HL-60 (cell line): Measurements from ENCODE around the gene OR8A1.

Experiments
- CTCF ChIP-seq: IDR thresholded peaks from one replicate; pipeline ENCODE4 v1.5.1; 2011; ENCODE audit warnings: low read length, control low read depth, inconsistent platforms; ENCODE audit not compliant: insufficient read depth
- POLR2AphosphoS5 ChIP-seq: IDR thresholded peaks from 2 replicates; pipeline ENCODE4 v1.6.1; 2012; ENCODE audit warnings: low read depth
- TF ChIP-seq, protein P1 (sequence below): IDR thresholded peaks from 2 replicates; pipeline ENCODE4 v1.6.1; 2012; ENCODE audit warnings: low read depth; ENCODE audit not compliant: insufficient replicate concordance

DNA sequence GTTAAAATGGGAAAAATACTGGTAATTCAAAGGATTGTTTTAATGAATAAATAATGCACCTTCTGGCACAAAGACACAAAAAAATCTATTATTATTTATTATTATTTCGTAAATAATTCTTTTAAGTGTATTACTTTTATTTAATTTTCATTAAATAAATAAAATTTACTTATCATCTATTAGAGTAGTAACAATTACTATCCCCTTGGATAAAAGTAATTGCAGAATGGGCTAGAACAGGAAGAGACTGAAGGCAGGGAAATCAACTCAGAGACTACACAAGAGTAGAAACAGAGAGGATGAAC, 49.3 kb upstream of the OR8A1 start:
- no peak for TF ChIP-seq POLR2AphosphoS5
- no peak for TF ChIP-seq CTCF
- TF ChIP-seq, protein P1, sequence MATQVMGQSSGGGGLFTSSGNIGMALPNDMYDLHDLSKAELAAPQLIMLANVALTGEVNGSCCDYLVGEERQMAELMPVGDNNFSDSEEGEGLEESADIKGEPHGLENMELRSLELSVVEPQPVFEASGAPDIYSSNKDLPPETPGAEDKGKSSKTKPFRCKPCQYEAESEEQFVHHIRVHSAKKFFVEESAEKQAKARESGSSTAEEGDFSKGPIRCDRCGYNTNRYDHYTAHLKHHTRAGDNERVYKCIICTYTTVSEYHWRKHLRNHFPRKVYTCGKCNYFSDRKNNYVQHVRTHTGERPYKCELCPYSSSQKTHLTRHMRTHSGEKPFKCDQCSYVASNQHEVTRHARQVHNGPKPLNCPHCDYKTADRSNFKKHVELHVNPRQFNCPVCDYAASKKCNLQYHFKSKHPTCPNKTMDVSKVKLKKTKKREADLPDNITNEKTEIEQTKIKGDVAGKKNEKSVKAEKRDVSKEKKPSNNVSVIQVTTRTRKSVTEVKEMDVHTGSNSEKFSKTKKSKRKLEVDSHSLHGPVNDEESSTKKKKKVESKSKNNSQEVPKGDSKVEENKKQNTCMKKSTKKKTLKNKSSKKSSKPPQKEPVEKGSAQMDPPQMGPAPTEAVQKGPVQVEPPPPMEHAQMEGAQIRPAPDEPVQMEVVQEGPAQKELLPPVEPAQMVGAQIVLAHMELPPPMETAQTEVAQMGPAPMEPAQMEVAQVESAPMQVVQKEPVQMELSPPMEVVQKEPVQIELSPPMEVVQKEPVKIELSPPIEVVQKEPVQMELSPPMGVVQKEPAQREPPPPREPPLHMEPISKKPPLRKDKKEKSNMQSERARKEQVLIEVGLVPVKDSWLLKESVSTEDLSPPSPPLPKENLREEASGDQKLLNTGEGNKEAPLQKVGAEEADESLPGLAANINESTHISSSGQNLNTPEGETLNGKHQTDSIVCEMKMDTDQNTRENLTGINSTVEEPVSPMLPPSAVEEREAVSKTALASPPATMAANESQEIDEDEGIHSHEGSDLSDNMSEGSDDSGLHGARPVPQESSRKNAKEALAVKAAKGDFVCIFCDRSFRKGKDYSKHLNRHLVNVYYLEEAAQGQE = no peak
